IPS DF 6.9 (cell line): Measurements from ENCODE around the gene TP73.

Source experiments
- DNase-seq: peaks from one replicate; pipeline ENCODE4 v3.0.0-alpha.2; 2013; ENCODE audit warnings: low read depth, low spot score
- H3K27ac ChIP-seq: one replicate; pipeline ENCODE4 v1.5.1; 2013; ENCODE audit warnings: low read length, control low read depth
- H3K27me3 ChIP-seq: 2 replicates; pipeline ENCODE4 v1.6.1; 2013; ENCODE audit warnings: mild to moderate bottlenecking, low read length; ENCODE audit not compliant: control insufficient read depth, insufficient read depth
- H3K36me3 ChIP-seq: 2 replicates; pipeline ENCODE4 v1.6.1; 2013; ENCODE audit warnings: low read length; ENCODE audit not compliant: control insufficient read depth, insufficient read depth
- H3K4me1 ChIP-seq: 2 replicates; pipeline ENCODE4 v1.6.1; 2013; ENCODE audit warnings: low read length; ENCODE audit not compliant: control insufficient read depth, insufficient read depth
- H3K4me3 ChIP-seq: 2 replicates; pipeline ENCODE4 v1.5.1; 2013; ENCODE audit warnings: mild to moderate bottlenecking, low read length
- H3K9me3 ChIP-seq: 2 replicates; pipeline ENCODE4 v1.6.1; 2013; ENCODE audit warnings: low read length, inconsistent platforms; ENCODE audit not compliant: control insufficient read depth, insufficient read depth
- WGBS: extraction: QIAGEN DNeasy Blood & Tissue Kit; methylation state at CpG from one replicate; pipeline ENCODE4 v1.1.7; 2013; ENCODE audit warnings: mixed read lengths, missing lambda C conversion rate; ENCODE audit not compliant: insufficient read length, insufficient coverage; 5-methylcytosine and 5-hydroxymethylcytosine counted together

The TP73 gene

DNA sequence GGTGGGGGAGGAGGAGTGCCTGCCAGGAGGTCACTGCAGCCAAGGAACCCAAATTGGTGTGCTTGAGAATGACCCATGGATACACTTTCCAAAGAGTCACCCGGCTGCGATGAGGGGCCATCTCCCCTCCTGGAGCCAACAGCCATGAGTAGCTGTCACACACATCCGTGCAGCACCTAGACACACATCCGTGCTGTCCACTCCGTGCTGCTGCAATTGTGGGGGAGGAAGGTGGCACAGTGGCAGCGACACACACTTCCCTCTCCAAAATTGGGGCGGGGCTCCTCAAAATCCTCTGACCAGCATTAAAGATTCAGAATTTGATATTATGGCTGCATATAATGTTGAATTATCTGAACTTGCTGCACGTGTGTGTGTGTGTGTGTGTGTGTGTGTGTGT lies 15.8 kb downstream of the TP73 start:
- Histone ChIP-seq H3K4me3 (no peak overlapping the region), H3K9me3 (no peaks in the 10 kb centered on the region), H3K4me1 (peaks cover 4% of the 10 kb centered on the region), H3K36me3 (no peaks in the 10 kb centered on the region), H3K27ac (no peak overlapping the region), H3K27me3 (no peaks in the 10 kb centered on the region)
- no peak for DNase-seq
- WGBS = no CpG with 5 or more reads among the region's 8 CpGs

DNA sequence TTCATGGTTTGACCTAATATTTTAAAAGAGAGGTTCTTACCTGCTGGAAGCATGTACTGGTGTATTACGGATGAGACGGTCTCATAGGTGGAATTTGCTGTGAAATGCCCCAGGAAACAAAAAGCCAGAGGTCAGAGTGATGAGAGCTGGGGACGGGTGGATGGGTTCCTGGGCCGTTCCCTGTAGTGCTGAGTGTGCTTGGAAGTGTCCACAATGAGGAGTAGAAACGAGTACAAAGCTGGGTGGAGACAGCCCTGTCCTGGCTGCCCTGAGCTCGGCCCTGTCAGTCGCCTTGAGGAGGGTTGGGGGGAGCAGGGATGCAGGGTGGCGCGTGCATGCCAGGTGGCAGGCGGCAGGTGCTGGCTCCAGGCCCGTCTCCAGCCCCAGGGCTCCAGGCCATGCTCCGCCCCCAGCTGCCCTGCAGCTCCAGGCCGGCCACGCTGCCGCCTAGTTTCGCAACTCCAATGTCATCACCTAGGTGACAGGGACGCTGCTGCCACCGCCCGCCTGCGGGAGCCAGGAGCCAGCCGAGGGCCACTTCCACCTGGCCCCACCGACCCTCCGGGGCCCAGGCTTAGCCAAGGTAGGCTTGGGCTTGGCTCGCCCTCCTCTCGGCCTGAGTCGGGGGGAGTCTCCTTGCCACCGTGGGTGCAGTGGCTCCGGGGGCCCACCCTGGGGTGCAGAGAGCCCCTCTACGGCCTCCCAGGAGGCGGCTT lies 16.4 kb downstream of the TP73 start:
- Histone ChIP-seq H3K27ac (no peak overlapping the region), H3K9me3 (no peaks in the 10 kb centered on the region), H3K4me1 (peaks cover 4% of the 10 kb centered on the region), H3K4me3 (no peak overlapping the region), H3K36me3 (no peaks in the 10 kb centered on the region), H3K27me3 (no peaks in the 10 kb centered on the region)
- no peak for DNase-seq
- WGBS = no CpG with 5 or more reads among the region's 30 CpGs

GRCh38 chr1:3669421-3669821 lies 17.1 kb downstream of the TP73 start:
- Histone ChIP-seq H3K36me3 (no peaks in the 10 kb centered on the region), H3K4me3 (no peak overlapping the region), H3K27ac (no peak overlapping the region), H3K4me1 (peaks cover 7% of the 10 kb centered on the region), H3K9me3 (no peaks in the 10 kb centered on the region), H3K27me3 (no peaks in the 10 kb centered on the region)
- no CpG with 5 or more reads among the region's 14 CpGs for WGBS
- DNase-seq = no peak

GRCh38 chr1:3669971-3670431 lies 17.7 kb downstream of the TP73 start:
- Histone ChIP-seq H3K4me3 (no peak overlapping the region), H3K27ac (no peak overlapping the region), H3K36me3 (no peaks in the 10 kb centered on the region), H3K27me3 (no peaks in the 10 kb centered on the region), H3K4me1 (peaks cover 8% of the 10 kb centered on the region), H3K9me3 (no peaks in the 10 kb centered on the region)
- no CpG with 5 or more reads among the region's 9 CpGs for WGBS
- DNase-seq = no peak

DNA sequence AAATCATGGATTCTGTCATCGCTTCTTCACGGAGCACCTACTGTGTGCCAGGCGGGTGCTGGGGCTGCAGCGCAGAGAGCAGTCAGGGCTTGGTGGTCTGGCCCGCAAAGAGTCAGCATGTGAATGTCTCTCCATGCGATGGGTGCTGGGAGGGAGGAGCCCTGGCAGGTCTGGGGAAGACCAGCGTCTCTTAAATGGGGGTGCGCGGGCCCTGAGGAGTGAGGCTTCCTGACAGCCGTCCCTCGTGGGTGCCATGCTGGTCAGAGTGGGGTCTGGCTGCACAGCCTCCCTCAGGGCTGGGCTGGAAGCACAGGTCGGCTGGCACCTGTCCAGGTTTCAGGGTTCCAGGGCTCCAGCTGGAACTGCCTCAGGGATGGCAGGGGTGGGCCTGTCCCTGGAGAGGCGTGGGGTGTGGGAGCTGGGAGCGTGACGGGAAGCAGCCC lies 18.5 kb downstream of the TP73 start:
- no peaks in the 10 kb centered on the region for H3K9me3 ChIP-seq
- H3K4me1 ChIP-seq = peaks cover 11% of the 10 kb centered on the region
- no peak for DNase-seq
- H3K27me3 ChIP-seq = no peaks in the 10 kb centered on the region
- no peak overlapping the region for H3K4me3 ChIP-seq
- H3K36me3 ChIP-seq = no peaks in the 10 kb centered on the region
- no peak overlapping the region for H3K27ac ChIP-seq
- no CpG with 5 or more reads among the region's 15 CpGs for WGBS

DNA sequence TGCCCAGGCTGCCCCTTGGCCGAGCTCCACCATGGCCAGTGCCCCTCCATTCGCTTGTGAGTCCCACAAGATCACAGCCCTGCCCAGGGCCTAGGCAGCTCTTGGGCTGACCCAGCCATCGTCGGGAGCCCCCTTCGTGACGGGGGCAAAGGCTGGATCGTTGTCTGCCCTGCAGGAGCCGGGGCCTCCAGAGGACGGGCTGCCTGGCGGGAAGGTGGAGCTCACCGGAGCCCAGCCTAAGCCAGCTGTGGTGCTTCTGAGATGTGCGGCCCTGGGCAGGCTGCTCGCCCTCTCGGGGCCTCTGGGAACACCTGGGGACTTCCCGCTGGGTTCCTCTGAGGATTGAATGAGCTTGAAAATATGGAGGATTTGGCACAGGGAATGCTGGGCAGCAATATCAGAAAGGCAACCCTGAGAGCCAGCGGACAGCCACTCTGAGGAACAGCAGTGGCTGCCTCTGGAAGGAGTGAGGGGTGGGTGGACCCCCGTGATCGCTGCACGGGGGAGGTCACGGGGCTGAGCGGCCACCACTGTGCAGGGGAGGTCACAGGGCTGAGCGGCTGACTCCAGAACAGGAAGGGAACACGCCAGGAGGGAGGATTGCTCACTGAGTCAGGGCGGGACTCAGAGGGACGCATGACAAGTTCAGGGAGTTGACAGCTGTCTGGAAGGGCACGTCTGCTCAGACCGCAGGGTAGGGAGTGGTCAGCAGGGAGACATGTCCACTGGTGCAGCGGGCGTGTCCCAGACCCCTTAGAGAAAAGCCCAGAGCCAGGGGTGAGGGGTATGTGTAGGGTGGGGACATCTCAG lies 19.3 kb downstream of the TP73 start:
- no CpG with 5 or more reads among the region's 29 CpGs for WGBS

GRCh38 chr1:3672231-3672970 lies 20.1 kb downstream of the TP73 start:
- Histone ChIP-seq H3K27ac (no peak overlapping the region), H3K4me1 (peaks cover 11% of the 10 kb centered on the region), H3K27me3 (no peaks in the 10 kb centered on the region), H3K4me3 (no peak overlapping the region), H3K36me3 (no peaks in the 10 kb centered on the region), H3K9me3 (no peaks in the 10 kb centered on the region)
- DNase-seq = no peak
- WGBS = no CpG with 5 or more reads among the region's 21 CpGs

More for the DNA sequence above, 19.3 kb downstream of the TP73 start:
- no peaks in the 10 kb centered on the region for H3K27me3 ChIP-seq
- H3K4me1 ChIP-seq = peaks cover 11% of the 10 kb centered on the region
- no peak overlapping the region for H3K27ac ChIP-seq
- DNase-seq = no peak
- H3K9me3 ChIP-seq = no peaks in the 10 kb centered on the region
- H3K4me3 ChIP-seq = no peak overlapping the region
- no peaks in the 10 kb centered on the region for H3K36me3 ChIP-seq

- no peaks in the 10 kb centered on the region for H3K27me3 ChIP-seq
- H3K4me1 ChIP-seq = peaks cover 11% of the 10 kb centered on the region
- no peak overlapping the region for H3K27ac ChIP-seq
- no peak for DNase-seq
- H3K9me3 ChIP-seq = no peaks in the 10 kb centered on the region
- no CpG with 5 or more reads among the region's 17 CpGs for WGBS
- no peaks in the 10 kb centered on the region for H3K36me3 ChIP-seq
- H3K4me3 ChIP-seq = no peak overlapping the region
These were observed 20.6 kb downstream of the TP73 start for GRCh38 chr1:3672971-3673361.

GRCh38 chr1:3673381-3674099 lies 21.2 kb downstream of the TP73 start:
- WGBS = no CpG with 5 or more reads among the region's 25 CpGs
- no peak overlapping the region for H3K4me3 ChIP-seq
- H3K9me3 ChIP-seq = no peaks in the 10 kb centered on the region
- DNase-seq = no peak
- peaks cover 11% of the 10 kb centered on the region for H3K4me1 ChIP-seq
- H3K27ac ChIP-seq = no peak overlapping the region
- no peaks in the 10 kb centered on the region for H3K36me3 ChIP-seq
- no peaks in the 10 kb centered on the region for H3K27me3 ChIP-seq
